Measurements from ENCODE around the gene LRMDA. TPM values are rescaled to one million over a fixed set of nuclear protein-coding genes. Genes with fewer than 3 reads are reported as not detected.

The LRMDA gene
- 6.3 TPM for total RNA-seq

- peak; percentile 45 for DNase-seq
Observed at GRCh38 chr10:75431180-75432111, at the start of gene LRMDA. Gene LRMDA (plus strand): TSS chr10:75431624.

GRCh38 chr10:75386128-75386527 is 45.3 kb upstream of the LRMDA start:
- no peak for DNase-seq

- DNase-seq, result no peak
Observed at GRCh38 chr10:75388082-75388481, 43.3 kb upstream of the LRMDA start.

- DNase-seq, result no peak
Observed at GRCh38 chr10:75390178-75390577, 41.2 kb upstream of the LRMDA start.

GRCh38 chr10:75392271-75392670 is 39.2 kb upstream of the LRMDA start:
- DNase-seq, result no peak

GRCh38 chr10:75392744-75393143 is 38.7 kb upstream of the LRMDA start:
- no peak for DNase-seq

GRCh38 chr10:75394221-75394620 is 37.2 kb upstream of the LRMDA start:
- no peak for DNase-seq

- peak; percentile 82 for DNase-seq
Observed at GRCh38 chr10:75395066-75395931, 36.1 kb upstream of the LRMDA start.

- peak; percentile 35 for DNase-seq
Observed at GRCh38 chr10:75395932-75396630, 35.3 kb upstream of the LRMDA start.

- DNase-seq, result peak; percentile 46
Observed at GRCh38 chr10:75396631-75397495, 34.6 kb upstream of the LRMDA start.

- DNase-seq, result peak; percentile 39
Observed at GRCh38 chr10:75397496-75398199, 33.8 kb upstream of the LRMDA start.

GRCh38 chr10:75398200-75398691 is 33.2 kb upstream of the LRMDA start:
- DNase-seq, result no peak

GRCh38 chr10:75398692-75399460 is 32.5 kb upstream of the LRMDA start:
- DNase-seq, result peak; percentile 31

GRCh38 chr10:75399461-75400162 is 31.8 kb upstream of the LRMDA start:
- peak; percentile 83 for DNase-seq

- peak; percentile 41 for DNase-seq
Observed at GRCh38 chr10:75400163-75400770, 31.2 kb upstream of the LRMDA start.

- peak; percentile 38 for DNase-seq
Observed at GRCh38 chr10:75400771-75401568, 30.5 kb upstream of the LRMDA start.
